Neural crest cell (in vitro differentiated cells): ENCODE data around the gene CCDC91. TPM values are rescaled to one million over a fixed set of nuclear protein-coding genes. Genes with fewer than 3 reads are reported as not detected.

ENCODE experiments used
- DNase-seq: peaks from one replicate; pipeline ENCODE4 v3.0.0; 2021; ENCODE audit warnings: low read depth, mixed read lengths, low spot score
- H3K27ac Mint-ChIP-seq: one replicate; pipeline ENCODE4 v1.8.0; 2021; ENCODE audit warnings: mild to moderate bottlenecking, mixed read lengths; ENCODE audit not compliant: unreplicated experiment
- H3K27me3 Mint-ChIP-seq: 2 replicates; pipeline ENCODE4 v1.8.0; 2021; ENCODE audit warnings: low read depth, mild to moderate bottlenecking, mixed read lengths
- H3K36me3 Mint-ChIP-seq: 2 replicates; pipeline ENCODE4 v1.8.0; 2021; ENCODE audit warnings: low read depth, mild to moderate bottlenecking, mixed read lengths
- H3K4me1 Mint-ChIP-seq: 2 replicates; pipeline ENCODE4 v1.8.0; 2021; ENCODE audit warnings: mixed read lengths
- H3K4me3 Mint-ChIP-seq: one replicate; pipeline ENCODE4 v1.8.0; 2021; ENCODE audit warnings: mild to moderate bottlenecking, mixed read lengths
- H3K9me3 Mint-ChIP-seq: 2 replicates; pipeline ENCODE4 v1.8.0; 2021; ENCODE audit warnings: mixed read lengths
- total RNA-seq: library from RNA; stranded (reverse); gene quantifications from 2 replicates; pipeline ENCODE4 v1.2.1, GENCODE V29; 2021
- TF ChIP-seq, protein P1 (sequence below): fragments of 200-600 bp; sonication (generic); conservative IDR thresholded peaks from 2 replicates; pipeline ENCODE4 v1.5.0; 2021; ENCODE audit warnings: antibody characterized with exemption, mild to moderate bottlenecking

CCDC91 gene
- total RNA-seq, 1 donor from 2014 or later: 13.9 TPM

- no peak for DNase-seq
- Mint-ChIP-seq H3K4me1 (no peaks in the 10 kb centered on the region), H3K36me3 (peaks cover 36% of the 10 kb centered on the region), H3K27me3 (no peaks in the 10 kb centered on the region), H3K9me3 (peaks cover 28% of the 10 kb centered on the region), H3K27ac (no peak overlapping the region), H3K4me3 (no peak overlapping the region)
- TF ChIP-seq, protein P1, sequence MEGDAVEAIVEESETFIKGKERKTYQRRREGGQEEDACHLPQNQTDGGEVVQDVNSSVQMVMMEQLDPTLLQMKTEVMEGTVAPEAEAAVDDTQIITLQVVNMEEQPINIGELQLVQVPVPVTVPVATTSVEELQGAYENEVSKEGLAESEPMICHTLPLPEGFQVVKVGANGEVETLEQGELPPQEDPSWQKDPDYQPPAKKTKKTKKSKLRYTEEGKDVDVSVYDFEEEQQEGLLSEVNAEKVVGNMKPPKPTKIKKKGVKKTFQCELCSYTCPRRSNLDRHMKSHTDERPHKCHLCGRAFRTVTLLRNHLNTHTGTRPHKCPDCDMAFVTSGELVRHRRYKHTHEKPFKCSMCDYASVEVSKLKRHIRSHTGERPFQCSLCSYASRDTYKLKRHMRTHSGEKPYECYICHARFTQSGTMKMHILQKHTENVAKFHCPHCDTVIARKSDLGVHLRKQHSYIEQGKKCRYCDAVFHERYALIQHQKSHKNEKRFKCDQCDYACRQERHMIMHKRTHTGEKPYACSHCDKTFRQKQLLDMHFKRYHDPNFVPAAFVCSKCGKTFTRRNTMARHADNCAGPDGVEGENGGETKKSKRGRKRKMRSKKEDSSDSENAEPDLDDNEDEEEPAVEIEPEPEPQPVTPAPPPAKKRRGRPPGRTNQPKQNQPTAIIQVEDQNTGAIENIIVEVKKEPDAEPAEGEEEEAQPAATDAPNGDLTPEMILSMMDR: no peak
These were observed 27.5 kb downstream of the CCDC91 start for GRCh38 chr12:28217805-28218204.

- TF ChIP-seq, protein P1: no peak
- H3K4me3 Mint-ChIP-seq: no peak overlapping the region
- no peak overlapping the region for H3K27ac Mint-ChIP-seq
These were observed 28.6 kb downstream of the CCDC91 start for GRCh38 chr12:28218875-28219274.

DNA sequence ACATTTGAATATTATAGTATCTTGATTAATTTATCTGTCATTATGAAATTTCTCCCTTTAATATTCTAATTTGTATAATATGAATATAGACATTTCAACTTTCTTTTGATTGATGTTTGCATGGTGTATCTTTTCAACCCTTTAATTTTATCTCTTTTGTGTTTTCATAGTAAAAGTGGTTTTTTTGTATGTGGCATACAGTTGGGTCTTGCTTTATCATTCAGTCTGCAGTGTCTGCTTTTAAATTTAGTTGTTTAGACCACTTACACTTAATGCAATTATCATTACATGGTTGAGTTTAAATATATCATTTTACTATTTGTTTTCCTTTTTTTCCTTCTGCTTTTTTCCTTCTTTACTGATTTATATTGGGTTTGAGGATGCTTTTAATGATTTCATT, 29.6 kb downstream of the CCDC91 start:
- no peak overlapping the region for H3K27ac Mint-ChIP-seq
- no peaks in the 10 kb centered on the region for H3K4me1 Mint-ChIP-seq
- H3K9me3 Mint-ChIP-seq: peaks cover 20% of the 10 kb centered on the region
- no peaks in the 10 kb centered on the region for H3K27me3 Mint-ChIP-seq
- DNase-seq: no peak
- H3K36me3 Mint-ChIP-seq: peaks cover 26% of the 10 kb centered on the region
- TF ChIP-seq, protein P1: no peak
- no peak overlapping the region for H3K4me3 Mint-ChIP-seq

More at GRCh38 chr12:28218875-28219274, 28.6 kb downstream of the CCDC91 start:
- H3K9me3 Mint-ChIP-seq: peaks cover 24% of the 10 kb centered on the region
- no peaks in the 10 kb centered on the region for H3K4me1 Mint-ChIP-seq
- no peak for DNase-seq
- H3K36me3 Mint-ChIP-seq: peaks cover 30% of the 10 kb centered on the region
- H3K27me3 Mint-ChIP-seq: no peaks in the 10 kb centered on the region

DNA sequence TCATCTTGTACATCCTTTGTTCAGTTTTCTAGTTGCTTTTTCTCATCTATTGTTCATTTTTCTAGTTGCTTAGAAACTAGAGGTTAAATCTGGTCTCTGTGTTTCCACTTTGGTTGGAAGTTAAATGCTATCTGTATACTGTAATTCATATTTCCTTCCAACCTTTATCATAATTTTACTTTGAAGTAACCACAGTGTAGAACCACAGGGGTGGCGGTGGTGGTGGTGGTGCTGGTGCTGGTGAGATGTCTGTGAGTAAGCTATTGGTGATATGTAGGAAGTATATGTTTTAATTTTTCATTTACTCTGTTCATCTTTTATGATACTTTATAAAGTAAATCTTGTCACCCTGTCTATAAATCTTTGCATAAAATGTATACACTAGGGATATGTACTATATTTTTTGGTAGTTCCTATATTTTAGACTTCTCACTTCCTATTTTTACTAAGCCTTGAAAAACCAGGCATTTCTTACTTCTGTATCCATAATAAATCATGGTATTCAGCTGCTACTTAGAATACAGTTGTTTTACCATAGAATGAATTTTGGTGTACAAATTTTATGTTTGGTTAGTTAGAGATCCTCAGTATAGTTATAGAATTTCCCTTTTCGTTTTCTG, 31.9 kb downstream of the CCDC91 start:
- no peaks in the 10 kb centered on the region for H3K4me1 Mint-ChIP-seq
- peaks cover 19% of the 10 kb centered on the region for H3K9me3 Mint-ChIP-seq
- TF ChIP-seq, protein P1: no peak
- H3K36me3 Mint-ChIP-seq: peaks cover 31% of the 10 kb centered on the region
- H3K27me3 Mint-ChIP-seq: no peaks in the 10 kb centered on the region
- DNase-seq: no peak
- H3K4me3 Mint-ChIP-seq: no peak overlapping the region
- H3K27ac Mint-ChIP-seq: no peak overlapping the region

- DNase-seq: no peak
- Mint-ChIP-seq H3K27ac (no peak overlapping the region), H3K4me1 (no peaks in the 10 kb centered on the region), H3K4me3 (no peak overlapping the region), H3K9me3 (peaks cover 12% of the 10 kb centered on the region), H3K27me3 (no peaks in the 10 kb centered on the region), H3K36me3 (peaks cover 26% of the 10 kb centered on the region)
- TF ChIP-seq, protein P1: no peak
These were observed 32.8 kb downstream of the CCDC91 start for GRCh38 chr12:28223025-28223554.
